Ascending aorta (tissue), 2 donors: ENCODE data around the gene EPHA7. TPM values are rescaled to one million over a fixed set of nuclear protein-coding genes. Genes with fewer than 3 reads are reported as not detected.

Experiments
- DNase-seq, 2 donors: peaks; one replicate each; pipeline ENCODE4 v3.0.0-alpha.2; 2019; ENCODE audit warnings: low spot score in 2 of 2
- H3K27ac ChIP-seq, 2 donors: fragments of 200-600 bp; sonication (generic); one replicate each; pipeline ENCODE4 v1.5.1; 2016 to 2017; ENCODE audit warnings: mild to moderate bottlenecking in 1 of 2
- H3K27me3 ChIP-seq: fragments of 200-600 bp; sonication (generic); one replicate; pipeline ENCODE4 v1.5.1; 2017
- H3K36me3 ChIP-seq, 2 donors: fragments of 200-600 bp; sonication (generic); one replicate each; pipeline ENCODE4 v1.5.1; 2016
- H3K4me1 ChIP-seq, 2 donors: fragments of 200-600 bp; sonication (generic); one replicate each; pipeline ENCODE4 v1.5.1; 2016 to 2017; ENCODE audit warnings: mild to moderate bottlenecking in 1 of 2
- H3K4me3 ChIP-seq, 2 donors: fragments of 200-600 bp; sonication (generic); one replicate each; pipeline ENCODE4 v1.5.1; 2016 to 2017; ENCODE audit warnings: mild to moderate bottlenecking in 1 of 2
- H3K9me3 ChIP-seq, 2 donors: fragments of 200-600 bp; sonication (generic); one replicate each; pipeline ENCODE4 v1.5.1; 2016
- CTCF ChIP-seq, 3 experiments: fragments of 200-600 bp in 2 of 3; fragments of 450-650 bp in 1 of 3; sonication (generic) in 2 of 3; IDR thresholded peaks; one replicate each; pipeline ENCODE4 v1.5.1; 2016 to 2019; ENCODE audit warnings: antibody characterized with exemption in 3 of 3, mild to moderate bottlenecking in 1 of 3, moderate library complexity in 1 of 3
- intact Hi-C: fragments of 100-400 bp; cut with DNase I; formaldehyde crosslinking; loops from one replicate; pipeline ENCODE4 v1.15.1; 2023
- total RNA-seq: library from RNA; depleted of rRNA; stranded (reverse); fragments of >200 nt; gene quantifications from one replicate; pipeline ENCODE4 v1.1.0, GENCODE V29; 2016

EPHA7 gene
- total RNA-seq, 1 donor from 2014 or later = 0.43 TPM

DNA sequence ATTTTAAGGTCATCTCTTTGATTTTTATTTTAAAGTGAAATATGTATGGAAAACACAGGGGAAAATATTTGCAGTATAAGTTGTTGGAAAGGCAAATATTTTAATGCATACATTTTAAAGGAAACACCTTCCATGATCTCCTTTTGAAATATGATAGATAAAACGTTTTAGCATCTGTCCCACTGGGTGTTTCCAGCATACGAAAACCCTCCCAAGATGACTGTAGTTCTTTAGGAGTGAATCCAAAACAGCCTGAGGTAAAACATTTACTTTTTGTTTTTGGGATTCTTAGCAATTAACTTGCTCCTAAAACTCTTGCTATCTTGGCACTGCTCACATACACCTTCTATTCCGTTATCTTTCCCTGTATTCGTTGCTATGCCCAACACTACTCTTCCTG is 210.0 kb downstream of the EPHA7 start:
- no peak overlapping the region for H3K4me3 ChIP-seq
- H3K9me3 ChIP-seq = no peaks in the 10 kb centered on the region
- no peak overlapping the region for H3K27ac ChIP-seq
- H3K36me3 ChIP-seq = no peaks in the 10 kb centered on the region
- intact Hi-C loops = no loop called here
- no peaks in the 10 kb centered on the region for H3K4me1 ChIP-seq
- H3K27me3 ChIP-seq = no peaks in the 10 kb centered on the region
- no peak for DNase-seq
- no peak for TF ChIP-seq CTCF (IDR thresholded peaks at IDR 0.05)

GRCh38 chr6:93196406-93196970 is 222.9 kb downstream of the EPHA7 start:
- no peaks in the 10 kb centered on the region for H3K9me3 ChIP-seq
- no peak overlapping the region for H3K27ac ChIP-seq
- DNase-seq = no peak
- no peaks in the 10 kb centered on the region for H3K36me3 ChIP-seq
- H3K4me1 ChIP-seq = no peaks in the 10 kb centered on the region
- intact Hi-C loops = no loop called here
- TF ChIP-seq CTCF (IDR thresholded peaks at IDR 0.05) = no peak
- no peak overlapping the region for H3K4me3 ChIP-seq
- H3K27me3 ChIP-seq = no peaks in the 10 kb centered on the region

GRCh38 chr6:93194480-93194879 is 224.9 kb downstream of the EPHA7 start:
- TF ChIP-seq CTCF (IDR thresholded peaks at IDR 0.05) = no peak
- intact Hi-C loops = no loop called here
- no peak overlapping the region for H3K4me3 ChIP-seq
- H3K27me3 ChIP-seq = no peaks in the 10 kb centered on the region
- DNase-seq = no peak
- H3K4me1 ChIP-seq = no peaks in the 10 kb centered on the region
- H3K36me3 ChIP-seq = no peaks in the 10 kb centered on the region
- no peaks in the 10 kb centered on the region for H3K9me3 ChIP-seq
- no peak overlapping the region for H3K27ac ChIP-seq

DNA sequence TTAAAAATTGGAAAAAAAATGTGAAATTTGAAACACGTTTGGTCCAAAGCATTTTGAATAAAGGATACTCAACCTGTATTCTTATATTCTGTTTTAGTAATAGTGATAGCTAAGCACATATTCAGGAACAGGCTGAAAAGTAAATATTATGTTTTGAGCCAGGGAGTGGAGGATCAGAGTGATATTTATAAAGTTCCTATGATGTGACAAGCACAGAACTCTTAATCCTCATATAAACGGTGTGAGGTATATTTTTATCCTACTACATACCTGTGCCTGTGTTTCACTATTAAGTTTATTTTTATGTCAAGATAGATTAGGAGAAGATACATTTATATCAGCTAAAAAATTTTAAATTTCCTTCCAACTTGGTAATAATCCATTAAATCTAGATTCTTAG is 225.5 kb downstream of the EPHA7 start:
- H3K36me3 ChIP-seq = no peaks in the 10 kb centered on the region
- intact Hi-C loops = no loop called here
- no peak for TF ChIP-seq CTCF (IDR thresholded peaks at IDR 0.05)
- H3K27ac ChIP-seq = no peak overlapping the region
- H3K27me3 ChIP-seq = no peaks in the 10 kb centered on the region
- H3K4me1 ChIP-seq = no peaks in the 10 kb centered on the region
- H3K9me3 ChIP-seq = no peaks in the 10 kb centered on the region
- DNase-seq = no peak
- no peak overlapping the region for H3K4me3 ChIP-seq
